GM23338 (cell line): ENCODE data around the gene TRIM71. TPM values are rescaled to one million over a fixed set of nuclear protein-coding genes. Genes with fewer than 3 reads are reported as not detected.

ENCODE experiments used
- ATAC-seq: fragments of 200-7000 bp; cut with Tn5 transposase; 3 replicates; pipeline ENCODE4 v1.9.1; 2020
- DNase-seq: peaks from one replicate; pipeline ENCODE4 v3.0.0-alpha.2; 2015; ENCODE audit warnings: low spot score
- H2AFZ ChIP-seq: fragments of 200-600 bp; sonication (generic); 2 replicates; pipeline ENCODE4 v1.8.0; 2016; ENCODE audit warnings: antibody characterized with exemption, mild to moderate bottlenecking, moderate library complexity
- H3F3A ChIP-seq: fragments of 200-600 bp; sonication (generic); replicated peaks from 2 replicates; pipeline ENCODE4 v1.8.0; 2017; ENCODE audit warnings: antibody characterized with exemption, mixed run types, low read depth
- H3K27ac ChIP-seq: fragments of 200-600 bp; sonication (generic); 2 replicates; pipeline ENCODE4 v1.6.1; 2016; ENCODE audit warnings: low read depth
- H3K27me3 ChIP-seq: fragments of 200-600 bp; sonication (generic); 2 replicates; pipeline ENCODE4 v1.8.0; 2016; ENCODE audit warnings: mild to moderate bottlenecking, mixed run types, moderate library complexity; ENCODE audit not compliant: insufficient read depth
- H3K36me3 ChIP-seq: fragments of 200-600 bp; sonication (generic); 2 replicates; pipeline ENCODE4 v1.8.0; 2016; ENCODE audit warnings: mild to moderate bottlenecking; ENCODE audit not compliant: insufficient read depth
- H3K4me1 ChIP-seq: fragments of 200-600 bp; sonication (generic); 2 replicates; pipeline ENCODE4 v1.8.0; 2016; ENCODE audit warnings: mild to moderate bottlenecking, moderate library complexity; ENCODE audit not compliant: insufficient read depth
- H3K4me2 ChIP-seq: fragments of 200-600 bp; sonication (generic); 2 replicates; pipeline ENCODE4 v1.7.1; 2017; ENCODE audit warnings: mixed run types
- H3K4me3 ChIP-seq: fragments of 200-600 bp; sonication (generic); 2 replicates; pipeline ENCODE4 v1.6.1; 2016; ENCODE audit warnings: mixed run types
- H3K79me2 ChIP-seq: fragments of 200-600 bp; sonication (generic); replicated peaks from 2 replicates; pipeline ENCODE4 v1.8.0; 2017; ENCODE audit warnings: mild to moderate bottlenecking; ENCODE audit not compliant: insufficient read depth
- H3K9me2 ChIP-seq: fragments of 200-600 bp; sonication (generic); 2 replicates; pipeline ENCODE4 v1.8.0; 2017; ENCODE audit not compliant: insufficient read depth
- H4K20me1 ChIP-seq: fragments of 200-600 bp; sonication (generic); replicated peaks from 2 replicates; pipeline ENCODE4 v1.8.0; 2017; ENCODE audit warnings: mild to moderate bottlenecking; ENCODE audit not compliant: insufficient read depth
- H3K27ac Mint-ChIP-seq: 2 replicates; pipeline ENCODE4 v1.8.0; 2020; ENCODE audit warnings: inconsistent platforms, mild to moderate bottlenecking, moderate library complexity, mixed read lengths
- H3K27me3 Mint-ChIP-seq: 3 replicates; pipeline ENCODE4 v1.8.0; 2022; ENCODE audit warnings: low read depth, mild to moderate bottlenecking, moderate library complexity, mixed read lengths, inconsistent platforms; ENCODE audit not compliant: insufficient read depth, poor library complexity
- H3K36me3 Mint-ChIP-seq: 3 replicates; pipeline ENCODE4 v1.8.0; 2021; ENCODE audit warnings: low read depth, mild to moderate bottlenecking, inconsistent platforms, moderate library complexity, mixed read lengths
- H3K4me1 Mint-ChIP-seq: 3 replicates; pipeline ENCODE4 v1.8.0; 2020; ENCODE audit warnings: mild to moderate bottlenecking, inconsistent platforms, mixed read lengths
- H3K4me3 Mint-ChIP-seq: 3 replicates; pipeline ENCODE4 v1.8.0; 2021; ENCODE audit warnings: moderate library complexity, mild to moderate bottlenecking, inconsistent platforms, mixed read lengths
- H3K9me3 Mint-ChIP-seq: 3 replicates; pipeline ENCODE4 v1.8.0; 2020; ENCODE audit warnings: moderate library complexity, mild to moderate bottlenecking, inconsistent platforms, mixed read lengths
- CREB1 ChIP-seq: fragments of 250-450 bp; sonication (Bioruptor Pico); IDR thresholded peaks from 2 replicates; pipeline ENCODE4 v1.5.0; 2020; ENCODE audit warnings: low read depth, mild to moderate bottlenecking, moderate library complexity
- CTCF ChIP-seq, 2 experiments: fragments of 200-600 bp in 1 of 2; sonication (generic) in 1 of 2; conservative IDR thresholded peaks; 2 replicates each; pipeline versions ENCODE4 v1.5.1 to v1.6.1; 2016 to 2017; ENCODE audit warnings: antibody characterized with exemption in 2 of 2, low read depth in 2 of 2, mild to moderate bottlenecking in 2 of 2, moderate library complexity in 1 of 2
- ETS1 ChIP-seq: IDR thresholded peaks from 2 replicates; pipeline ENCODE4 v1.6.1; 2016; ENCODE audit warnings: antibody characterized with exemption
- EZH2 ChIP-seq: fragments of 200-600 bp; sonication (generic); IDR thresholded peaks from one replicate; pipeline ENCODE4 v1.8.0; 2017; ENCODE audit warnings: antibody characterized with exemption, mild to moderate bottlenecking, low read depth; ENCODE audit not compliant: unreplicated experiment
- JUNB ChIP-seq: IDR thresholded peaks from one replicate; pipeline ENCODE4 v1.6.1; 2016; ENCODE audit warnings: antibody characterized with exemption; ENCODE audit not compliant: unreplicated experiment
- NANOG ChIP-seq: IDR thresholded peaks from 2 replicates; pipeline ENCODE4 v1.6.1; 2016; ENCODE audit warnings: antibody characterized with exemption, borderline replicate concordance
- POLR2AphosphoS5 ChIP-seq: IDR thresholded peaks from 2 replicates; pipeline ENCODE4 v1.6.1; 2016; ENCODE audit warnings: antibody characterized with exemption, low read depth
- REST ChIP-seq: IDR thresholded peaks from one replicate; pipeline ENCODE4 v1.6.1; 2018; ENCODE audit warnings: antibody characterized with exemption; ENCODE audit not compliant: unreplicated experiment
- STAT1 ChIP-seq: IDR thresholded peaks from one replicate; pipeline ENCODE4 v1.6.1; 2016; ENCODE audit warnings: antibody characterized with exemption; ENCODE audit not compliant: unreplicated experiment
- ZNF114 ChIP-seq: fragments of 250-450 bp; sonication (Bioruptor Pico); IDR thresholded peaks from 2 replicates; pipeline ENCODE4 v1.5.0; 2020; ENCODE audit warnings: mild to moderate bottlenecking, moderate library complexity
- ZNF331 ChIP-seq: fragments of 250-450 bp; sonication (Bioruptor Pico); IDR thresholded peaks from 2 replicates; pipeline ENCODE4 v1.5.0; 2020; ENCODE audit warnings: low read depth, mild to moderate bottlenecking, moderate library complexity
- polyA plus RNA-seq: library from polyadenylated mRNA; unstranded; fragments of >200 nt; fragmentation: Nextera tagmentation; extraction: Ambion mirVana; gene quantifications from 2 replicates; pipeline ENCODE4 v1.2.1, GENCODE V29; 2016
- total RNA-seq: library from RNA; depleted of rRNA; stranded (reverse); fragments of >200 nt; shearing (Covaris generic); gene quantifications from 2 replicates; pipeline ENCODE4 v1.2.3, GENCODE V29; 2014

The TRIM71 gene
- total and polyA plus RNA-seq, 2 experiments from 2014 or later = 71.5 to 346 TPM

GRCh38 chr3:32847528-32847927 is 29.7 kb downstream of the TRIM71 start:
- peaks cover 18% of the 10 kb centered on the region; the same call in 2 of the 3 replicates for H3K36me3 Mint-ChIP-seq
- Histone ChIP-seq H3K4me3 (peak overlapping the region; percentile 46; the same call in 1 of the 2 replicates), H3K79me2 (peaks cover 96% of the 10 kb centered on the region), H4K20me1 (peaks cover 80% of the 10 kb centered on the region), H3K27ac (no peak overlapping the region), H3F3A (peaks cover 31% of the 10 kb centered on the region), H2AFZ (no peak overlapping the region), H3K4me1 (peaks cover 91% of the 10 kb centered on the region), H3K27me3 (no peaks in the 10 kb centered on the region), H3K9me2 (no peaks in the 10 kb centered on the region), H3K4me2 (peak overlapping the region; percentile 76), H3K36me3 (no peaks in the 10 kb centered on the region)
- peak overlapping the region; percentile 48 for H3K4me3 Mint-ChIP-seq
- TF ChIP-seq CTCF (conservative IDR thresholded peaks at IDR 0.05; ENCODE audit: low read depth in 2 of 2) = no peak
- H3K27ac Mint-ChIP-seq = no peak overlapping the region
- H3K27me3 Mint-ChIP-seq = peaks cover 45% of the 10 kb centered on the region
- DNase-seq (no peak), ATAC-seq (no peak)
- peaks cover 95% of the 10 kb centered on the region for H3K4me1 Mint-ChIP-seq
- no peaks in the 10 kb centered on the region for H3K9me3 Mint-ChIP-seq

GRCh38 chr3:32848215-32848614 is 30.4 kb downstream of the TRIM71 start:
- Histone ChIP-seq H3K27me3 (no peaks in the 10 kb centered on the region), H3F3A (peaks cover 29% of the 10 kb centered on the region), H2AFZ (no peak overlapping the region), H3K4me1 (peaks cover 91% of the 10 kb centered on the region), H3K79me2 (peaks cover 96% of the 10 kb centered on the region), H3K36me3 (no peaks in the 10 kb centered on the region), H4K20me1 (peaks cover 87% of the 10 kb centered on the region), H3K27ac (peak overlapping the region; percentile 57; the same call in 1 of the 2 replicates), H3K4me3 (peak overlapping the region; percentile 46), H3K9me2 (no peaks in the 10 kb centered on the region), H3K4me2 (peak overlapping the region; percentile 76)
- Mint-ChIP-seq H3K4me1 (peaks cover 93% of the 10 kb centered on the region), H3K9me3 (no peaks in the 10 kb centered on the region), H3K4me3 (peak overlapping the region; percentile 48), H3K36me3 (peaks cover 22% of the 10 kb centered on the region; the same call in 2 of the 3 replicates), H3K27ac (no peak overlapping the region), H3K27me3 (peaks cover 42% of the 10 kb centered on the region)
- ATAC-seq (no peak), DNase-seq (no peak)
- TF ChIP-seq ETS1 (no peak), EZH2 (no peak), POLR2AphosphoS5 (peak; percentile 23; the same call in 1 of the 2 replicates), STAT1 (no peak), ZNF331 (CRISPR knock-in tag) (no peak)

GRCh38 chr3:32849046-32849445 is 31.2 kb downstream of the TRIM71 start:
- Histone ChIP-seq H3K79me2 (peaks cover 100% of the 10 kb centered on the region), H3F3A (peaks cover 36% of the 10 kb centered on the region), H3K36me3 (0 out of 2 replicates have a peak, but pooled peaks cover under 1% of the 10 kb centered on the region), H3K27ac (peak overlapping the region; percentile 80; the same call in 1 of the 2 replicates), H4K20me1 (peaks cover 95% of the 10 kb centered on the region), H3K4me3 (peak overlapping the region; percentile 46), H3K4me1 (peaks cover 97% of the 10 kb centered on the region), H3K27me3 (no peaks in the 10 kb centered on the region), H2AFZ (no peak overlapping the region), H3K4me2 (peak overlapping the region; percentile 76), H3K9me2 (no peaks in the 10 kb centered on the region)
- Mint-ChIP-seq H3K4me1 (peaks cover 93% of the 10 kb centered on the region), H3K27me3 (peaks cover 46% of the 10 kb centered on the region), H3K4me3 (peak overlapping the region; percentile 48), H3K27ac (peak overlapping the region; percentile 67), H3K9me3 (no peaks in the 10 kb centered on the region), H3K36me3 (peaks cover 28% of the 10 kb centered on the region; the same call in 2 of the 3 replicates)
- no peak for DNase-seq
- no peak for ATAC-seq
- TF ChIP-seq JUNB = no peak
- no peak for TF ChIP-seq EZH2
- no peak for TF ChIP-seq ZNF114 (CRISPR knock-in tag)
- TF ChIP-seq CREB1 (CRISPR knock-in tag) = no peak
- TF ChIP-seq NANOG = no peak
- no peak for TF ChIP-seq STAT1
- TF ChIP-seq ZNF331 (CRISPR knock-in tag) = no peak
- TF ChIP-seq POLR2AphosphoS5 = no peak
- no peak for TF ChIP-seq REST
